Measurements from ENCODE around the gene DCAKD.

The DCAKD gene

DNA sequence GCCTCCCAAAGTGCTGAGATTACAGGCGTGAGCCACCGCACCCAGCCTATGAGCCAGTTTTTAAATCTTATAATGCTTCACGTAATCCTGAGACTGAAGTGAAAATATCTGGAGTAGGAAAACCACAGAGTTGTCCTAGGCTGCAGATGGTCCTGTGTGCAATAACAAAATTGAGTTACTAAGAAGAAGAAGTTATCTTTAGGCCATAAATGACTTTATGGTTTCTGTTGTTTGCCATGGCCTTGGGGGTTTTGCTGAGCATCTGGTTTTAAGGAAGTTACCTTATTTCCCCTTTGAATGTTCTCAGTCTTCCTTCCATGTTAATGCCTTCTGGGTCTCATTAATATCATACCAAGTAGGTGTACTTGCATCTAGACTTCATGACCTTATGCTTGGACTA lies 26.2 kb upstream of the DCAKD start:
- peak; percentile 57 for DNase-seq (ENCODE audit: extremely low read depth, insufficient read length)
- Histone ChIP-seq H3K36me3 (ENCODE audit: control insufficient read depth, insufficient read depth, low read length) (peaks cover 12% of the 10 kb centered on the region), H3K27me3 (replicated peaks; ENCODE audit: control insufficient read depth, insufficient read depth, low read length) (no peaks in the 10 kb centered on the region), H3K4me3 (replicated peaks; ENCODE audit: low read depth, low read length) (no peak overlapping the region)
- TF ChIP-seq, protein P1, sequence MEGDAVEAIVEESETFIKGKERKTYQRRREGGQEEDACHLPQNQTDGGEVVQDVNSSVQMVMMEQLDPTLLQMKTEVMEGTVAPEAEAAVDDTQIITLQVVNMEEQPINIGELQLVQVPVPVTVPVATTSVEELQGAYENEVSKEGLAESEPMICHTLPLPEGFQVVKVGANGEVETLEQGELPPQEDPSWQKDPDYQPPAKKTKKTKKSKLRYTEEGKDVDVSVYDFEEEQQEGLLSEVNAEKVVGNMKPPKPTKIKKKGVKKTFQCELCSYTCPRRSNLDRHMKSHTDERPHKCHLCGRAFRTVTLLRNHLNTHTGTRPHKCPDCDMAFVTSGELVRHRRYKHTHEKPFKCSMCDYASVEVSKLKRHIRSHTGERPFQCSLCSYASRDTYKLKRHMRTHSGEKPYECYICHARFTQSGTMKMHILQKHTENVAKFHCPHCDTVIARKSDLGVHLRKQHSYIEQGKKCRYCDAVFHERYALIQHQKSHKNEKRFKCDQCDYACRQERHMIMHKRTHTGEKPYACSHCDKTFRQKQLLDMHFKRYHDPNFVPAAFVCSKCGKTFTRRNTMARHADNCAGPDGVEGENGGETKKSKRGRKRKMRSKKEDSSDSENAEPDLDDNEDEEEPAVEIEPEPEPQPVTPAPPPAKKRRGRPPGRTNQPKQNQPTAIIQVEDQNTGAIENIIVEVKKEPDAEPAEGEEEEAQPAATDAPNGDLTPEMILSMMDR (IDR thresholded peaks at IDR 0.05; ENCODE audit: insufficient read depth, low read length, poor library complexity, severe bottlenecking): no peak

DNA sequence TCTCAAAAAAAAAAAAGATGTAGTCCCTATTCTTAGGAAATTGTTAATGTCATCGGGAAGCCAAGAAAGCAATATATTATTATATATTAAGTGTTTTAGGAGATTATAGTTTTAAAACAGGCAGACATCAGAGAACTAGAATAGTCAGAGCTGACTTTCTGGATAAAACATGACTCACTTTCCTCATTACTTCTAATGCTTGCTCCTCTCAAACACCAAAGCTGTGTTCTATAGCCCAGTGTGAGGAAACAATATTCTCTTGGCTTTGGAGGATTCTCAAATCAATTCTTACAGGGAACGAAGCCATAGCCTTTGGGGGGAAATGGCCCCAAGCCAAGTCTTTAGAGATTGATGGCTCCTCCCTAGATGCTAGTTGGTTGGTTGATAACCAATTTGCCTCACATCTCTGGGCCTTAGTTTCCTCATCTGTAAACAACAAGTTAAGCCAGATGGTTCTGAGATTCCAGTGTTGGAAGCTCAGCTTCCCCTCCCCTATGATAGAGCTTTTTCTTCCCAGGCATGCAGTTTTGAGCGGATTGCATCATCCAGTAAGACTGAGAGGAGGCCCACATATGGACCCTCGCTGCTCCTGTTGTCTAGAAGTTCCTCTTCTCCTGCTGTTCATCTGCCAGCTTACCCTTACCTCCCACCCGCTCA lies 22.1 kb upstream of the DCAKD start:
- no peak overlapping the region for H3K4me3 ChIP-seq (replicated peaks; ENCODE audit: low read depth, low read length)
- TF ChIP-seq, protein P1 (IDR thresholded peaks at IDR 0.05; ENCODE audit: insufficient read depth, low read length, poor library complexity, severe bottlenecking): no peak
- peaks cover 7% of the 10 kb centered on the region for H3K36me3 ChIP-seq (ENCODE audit: control insufficient read depth, insufficient read depth, low read length)
- DNase-seq (ENCODE audit: extremely low read depth, insufficient read length): no peak
- H3K27me3 ChIP-seq (replicated peaks; ENCODE audit: control insufficient read depth, insufficient read depth, low read length): no peaks in the 10 kb centered on the region

DNA sequence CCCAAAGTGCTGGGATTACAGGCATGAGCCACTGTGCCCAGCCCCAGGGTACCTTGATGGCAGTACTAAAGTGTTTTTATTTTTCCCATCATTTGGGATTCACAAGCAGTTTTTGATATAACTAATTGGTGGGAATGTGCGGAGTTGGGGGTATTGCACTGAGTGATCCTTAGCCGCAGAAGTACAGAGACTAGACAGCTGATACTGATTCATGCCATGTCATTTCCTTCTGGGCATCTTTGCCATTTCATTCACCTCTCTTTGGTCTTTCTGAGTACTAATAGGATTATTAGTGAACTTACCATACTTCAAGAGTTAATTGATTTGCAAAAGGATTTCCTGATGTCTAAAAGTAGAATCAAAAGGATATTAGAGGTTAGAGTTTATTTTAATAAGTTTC lies 19.4 kb upstream of the DCAKD start:
- H3K36me3 ChIP-seq (ENCODE audit: control insufficient read depth, insufficient read depth, low read length): peaks cover 8% of the 10 kb centered on the region
- no peak overlapping the region for H3K4me3 ChIP-seq (replicated peaks; ENCODE audit: low read depth, low read length)
- no peak for DNase-seq (ENCODE audit: extremely low read depth, insufficient read length)
- no peaks in the 10 kb centered on the region for H3K27me3 ChIP-seq (replicated peaks; ENCODE audit: control insufficient read depth, insufficient read depth, low read length)
- TF ChIP-seq, protein P1 (IDR thresholded peaks at IDR 0.05; ENCODE audit: insufficient read depth, low read length, poor library complexity, severe bottlenecking): no peak

DNA sequence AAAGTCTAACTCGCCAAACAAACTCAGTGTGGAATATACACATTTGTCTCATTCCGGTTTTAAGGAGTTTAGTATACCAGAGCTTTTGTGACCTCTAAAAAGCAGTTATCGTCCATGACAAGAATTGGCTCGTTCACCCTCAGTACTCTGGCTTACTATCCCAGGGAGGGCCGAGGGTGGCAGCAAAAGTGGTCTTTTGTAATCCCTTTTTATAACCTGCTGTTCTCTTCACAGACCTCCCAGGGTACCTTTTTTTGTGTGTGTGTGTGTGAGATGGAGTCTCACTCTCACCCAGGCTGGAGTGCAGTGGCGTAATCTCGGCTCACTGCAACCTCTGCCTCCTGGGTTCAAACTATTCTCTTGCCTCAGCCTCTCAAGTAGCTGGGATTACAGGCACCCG lies 18.6 kb upstream of the DCAKD start:
- DNase-seq (ENCODE audit: extremely low read depth, insufficient read length): no peak
- peaks cover 8% of the 10 kb centered on the region for H3K36me3 ChIP-seq (ENCODE audit: control insufficient read depth, insufficient read depth, low read length)
- TF ChIP-seq, protein P1 (IDR thresholded peaks at IDR 0.05; ENCODE audit: insufficient read depth, low read length, poor library complexity, severe bottlenecking): no peak
- H3K4me3 ChIP-seq (replicated peaks; ENCODE audit: low read depth, low read length): no peak overlapping the region
- no peaks in the 10 kb centered on the region for H3K27me3 ChIP-seq (replicated peaks; ENCODE audit: control insufficient read depth, insufficient read depth, low read length)

DNA sequence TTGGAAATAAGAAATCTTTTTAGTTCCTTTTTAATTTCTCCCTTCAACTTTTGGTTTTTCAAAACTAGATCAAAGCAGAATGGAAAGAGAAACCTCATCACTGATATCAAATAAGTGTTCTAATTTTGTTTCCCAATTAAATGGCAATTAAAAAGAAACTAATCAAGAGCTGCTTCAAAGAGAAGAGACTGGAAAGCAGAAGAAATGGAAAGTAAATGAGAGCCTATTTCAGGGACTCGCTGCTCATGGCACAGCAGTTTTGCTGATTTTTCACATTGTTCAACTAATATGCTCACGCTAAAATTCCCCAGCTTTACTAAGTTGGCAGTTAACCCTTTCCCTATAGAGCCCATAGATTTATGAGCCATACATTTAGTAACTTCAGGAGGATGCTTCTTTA lies 16.2 kb upstream of the DCAKD start:
- TF ChIP-seq, protein P1 (IDR thresholded peaks at IDR 0.05; ENCODE audit: insufficient read depth, low read length, poor library complexity, severe bottlenecking): no peak
- peaks cover 6% of the 10 kb centered on the region for H3K36me3 ChIP-seq (ENCODE audit: control insufficient read depth, insufficient read depth, low read length)
- no peaks in the 10 kb centered on the region for H3K27me3 ChIP-seq (replicated peaks; ENCODE audit: control insufficient read depth, insufficient read depth, low read length)
- no peak for DNase-seq (ENCODE audit: extremely low read depth, insufficient read length)
- H3K4me3 ChIP-seq (replicated peaks; ENCODE audit: low read depth, low read length): no peak overlapping the region

DNA sequence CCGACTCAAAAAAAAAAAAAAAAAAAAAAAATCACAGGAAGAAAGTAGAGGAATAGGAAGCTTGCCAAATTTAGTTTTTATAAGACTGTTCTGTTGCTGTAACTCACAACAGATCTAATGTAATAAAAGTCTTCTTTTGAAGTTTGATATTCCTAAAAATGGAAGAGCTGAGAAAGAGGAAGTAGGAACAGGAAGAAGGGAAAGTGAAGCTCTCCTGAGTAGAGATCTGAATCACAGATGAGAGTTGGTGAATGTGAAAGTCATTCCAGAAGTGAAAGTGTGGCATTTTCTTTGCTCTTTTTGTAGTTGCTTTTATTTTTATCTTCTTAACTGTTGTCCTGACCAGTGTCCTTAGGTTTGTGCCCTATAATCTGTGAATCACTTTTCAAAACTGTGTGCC lies 11.8 kb upstream of the DCAKD start:
- no peaks in the 10 kb centered on the region for H3K27me3 ChIP-seq (replicated peaks; ENCODE audit: control insufficient read depth, insufficient read depth, low read length)
- H3K36me3 ChIP-seq (ENCODE audit: control insufficient read depth, insufficient read depth, low read length): peaks cover 1% of the 10 kb centered on the region
- peak overlapping the region; percentile 36 for H3K4me3 ChIP-seq (replicated peaks; ENCODE audit: low read depth, low read length)
- DNase-seq (ENCODE audit: extremely low read depth, insufficient read length): peak; percentile 74
- TF ChIP-seq, protein P1 (IDR thresholded peaks at IDR 0.05; ENCODE audit: insufficient read depth, low read length, poor library complexity, severe bottlenecking): no peak

All from GM06990 (cell line).